ENCODE results near the gene CACNB4. TPM values are rescaled to one million over a fixed set of nuclear protein-coding genes. Genes with fewer than 3 reads are reported as not detected.

The CACNB4 gene
- total and polyA plus RNA-seq, 4 donors, result 13.8 to 62.9 (median 23.6) TPM

- no CpG with 5 or more reads among the region's 4 CpGs for WGBS (ENCODE audit: insufficient coverage)
- peaks cover 5% of the 10 kb centered on the region for H3K4me1 ChIP-seq (ENCODE audit: control insufficient read depth, insufficient read depth, low read length)
- no peak overlapping the region for H3K27ac ChIP-seq (ENCODE audit: low read depth, low read length)
- DNase-seq (ENCODE audit: low read depth in 4 of 6, low spot score in 6 of 6), result no peak
- H3K4me3 ChIP-seq (ENCODE audit: low read depth, low read length), result no peak overlapping the region
- no peaks in the 10 kb centered on the region for H3K9me3 ChIP-seq (ENCODE audit: control insufficient read depth, insufficient read depth, low read length)
- H3K36me3 ChIP-seq (ENCODE audit: control insufficient read depth, insufficient read depth, low read length), result no peaks in the 10 kb centered on the region
- H3K27me3 ChIP-seq (ENCODE audit: control insufficient read depth, insufficient read depth, low read length), result no peaks in the 10 kb centered on the region
Measured at GRCh38 chr2:152049541-152049940, 49.3 kb downstream of the CACNB4 start.

GRCh38 chr2:152047824-152048471 is 50.9 kb downstream of the CACNB4 start:
- no peak for DNase-seq (ENCODE audit: low read depth in 4 of 6, low spot score in 6 of 6)
- no peaks in the 10 kb centered on the region for H3K9me3 ChIP-seq (ENCODE audit: control insufficient read depth, insufficient read depth, low read length)
- H3K27me3 ChIP-seq (ENCODE audit: control insufficient read depth, insufficient read depth, low read length), result no peaks in the 10 kb centered on the region
- H3K4me3 ChIP-seq (ENCODE audit: low read depth, low read length), result no peak overlapping the region
- H3K4me1 ChIP-seq (ENCODE audit: control insufficient read depth, insufficient read depth, low read length), result peaks cover 5% of the 10 kb centered on the region
- no peaks in the 10 kb centered on the region for H3K36me3 ChIP-seq (ENCODE audit: control insufficient read depth, insufficient read depth, low read length)
- 62% methylated on average over 3 of the region's 6 CpGs for WGBS (ENCODE audit: insufficient coverage)
- H3K27ac ChIP-seq (ENCODE audit: low read depth, low read length), result no peak overlapping the region

DNA sequence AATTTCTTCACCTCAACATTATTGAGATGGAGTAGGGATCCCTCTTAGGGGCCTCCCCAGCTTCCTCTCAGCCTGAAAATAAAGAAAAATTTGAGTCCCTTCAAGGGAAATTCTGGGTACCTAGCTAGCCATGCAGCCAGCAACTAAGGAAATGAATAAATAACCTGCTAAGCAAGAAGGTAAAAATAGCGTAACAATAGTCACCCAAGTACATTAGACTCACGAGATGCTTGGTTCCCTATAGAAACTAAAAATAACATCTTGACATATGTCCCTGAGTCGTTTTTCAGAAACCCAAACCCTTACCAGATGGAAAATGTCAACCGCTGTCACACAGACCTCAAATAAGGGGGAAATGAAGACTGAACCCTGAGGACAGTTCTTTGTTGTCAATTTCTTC is 51.9 kb downstream of the CACNB4 start:
- Histone ChIP-seq H3K27ac (ENCODE audit: low read depth, low read length) (no peak overlapping the region), H3K4me1 (ENCODE audit: control insufficient read depth, insufficient read depth, low read length) (peaks cover 5% of the 10 kb centered on the region), H3K9me3 (ENCODE audit: control insufficient read depth, insufficient read depth, low read length) (no peaks in the 10 kb centered on the region), H3K36me3 (ENCODE audit: control insufficient read depth, insufficient read depth, low read length) (no peaks in the 10 kb centered on the region), H3K4me3 (ENCODE audit: low read depth, low read length) (no peak overlapping the region), H3K27me3 (ENCODE audit: control insufficient read depth, insufficient read depth, low read length) (no peaks in the 10 kb centered on the region)
- 100% methylated on average over 1 of the region's 4 CpGs for WGBS (ENCODE audit: insufficient coverage)
- no peak for DNase-seq (ENCODE audit: low read depth in 4 of 6, low spot score in 6 of 6)

GRCh38 chr2:152042636-152043615 is 55.9 kb downstream of the CACNB4 start:
- Histone ChIP-seq H3K36me3 (ENCODE audit: control insufficient read depth, insufficient read depth, low read length) (no peaks in the 10 kb centered on the region), H3K27ac (ENCODE audit: low read depth, low read length) (no peak overlapping the region), H3K27me3 (ENCODE audit: control insufficient read depth, insufficient read depth, low read length) (no peaks in the 10 kb centered on the region), H3K4me3 (ENCODE audit: low read depth, low read length) (no peak overlapping the region), H3K9me3 (ENCODE audit: control insufficient read depth, insufficient read depth, low read length) (no peaks in the 10 kb centered on the region), H3K4me1 (ENCODE audit: control insufficient read depth, insufficient read depth, low read length) (peaks cover 9% of the 10 kb centered on the region)
- no peak for DNase-seq (ENCODE audit: low read depth in 4 of 6, low spot score in 6 of 6)
- 48% methylated on average over 8 of the region's 16 CpGs for WGBS (ENCODE audit: insufficient coverage)

DNA sequence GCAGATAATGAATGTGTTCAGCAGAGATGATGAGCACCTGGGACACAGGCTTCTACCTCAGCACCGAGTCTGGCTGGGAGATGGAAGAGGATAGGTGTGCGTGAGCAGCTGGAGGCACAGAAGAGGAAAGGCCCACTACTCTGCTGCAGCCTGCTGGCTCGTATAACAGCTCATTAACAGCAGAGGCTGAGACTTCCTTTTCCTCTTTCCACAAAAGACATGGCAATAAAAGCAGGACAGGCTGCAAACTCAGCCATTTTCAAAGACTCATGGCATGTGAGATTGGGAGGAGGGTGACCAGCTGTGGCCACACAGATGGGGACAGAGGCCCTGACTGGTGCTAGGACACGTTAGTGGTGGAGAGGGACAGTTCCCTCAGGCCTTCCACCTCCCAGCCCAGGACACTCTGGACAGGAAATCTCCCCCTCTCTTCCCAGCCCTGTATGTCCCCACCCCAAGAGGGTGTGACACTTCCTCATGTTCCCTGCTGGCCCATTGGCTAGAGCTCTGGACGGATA is 60.3 kb downstream of the CACNB4 start:
- Histone ChIP-seq H3K27ac (ENCODE audit: low read depth, low read length) (no peak overlapping the region), H3K4me3 (ENCODE audit: low read depth, low read length) (no peak overlapping the region), H3K9me3 (ENCODE audit: control insufficient read depth, insufficient read depth, low read length) (no peaks in the 10 kb centered on the region), H3K36me3 (ENCODE audit: control insufficient read depth, insufficient read depth, low read length) (no peaks in the 10 kb centered on the region), H3K4me1 (ENCODE audit: control insufficient read depth, insufficient read depth, low read length) (peaks cover 14% of the 10 kb centered on the region), H3K27me3 (ENCODE audit: control insufficient read depth, insufficient read depth, low read length) (no peaks in the 10 kb centered on the region)
- DNase-seq (ENCODE audit: low read depth in 4 of 6, low spot score in 6 of 6), result peak in 1 of 6 donors; percentile 46
- 50% methylated on average over 3 of the region's 5 CpGs for WGBS (ENCODE audit: insufficient coverage)

GRCh38 chr2:152037743-152038435 is 61.0 kb downstream of the CACNB4 start:
- Histone ChIP-seq H3K36me3 (ENCODE audit: control insufficient read depth, insufficient read depth, low read length) (no peaks in the 10 kb centered on the region), H3K4me3 (ENCODE audit: low read depth, low read length) (no peak overlapping the region), H3K27ac (ENCODE audit: low read depth, low read length) (no peak overlapping the region), H3K9me3 (ENCODE audit: control insufficient read depth, insufficient read depth, low read length) (no peaks in the 10 kb centered on the region), H3K4me1 (ENCODE audit: control insufficient read depth, insufficient read depth, low read length) (peaks cover 14% of the 10 kb centered on the region), H3K27me3 (ENCODE audit: control insufficient read depth, insufficient read depth, low read length) (no peaks in the 10 kb centered on the region)
- peak in 1 of 6 donors; percentile 42 for DNase-seq (ENCODE audit: low read depth in 4 of 6, low spot score in 6 of 6)
- 24% methylated on average over 5 of the region's 6 CpGs for WGBS (ENCODE audit: insufficient coverage)

- no peak overlapping the region for H3K4me3 ChIP-seq (ENCODE audit: low read depth, low read length)
- no peaks in the 10 kb centered on the region for H3K36me3 ChIP-seq (ENCODE audit: control insufficient read depth, insufficient read depth, low read length)
- peak in 5 of 6 donors; percentile 71 to 94 (median 78) for DNase-seq (ENCODE audit: low read depth in 4 of 6, low spot score in 6 of 6)
- H3K9me3 ChIP-seq (ENCODE audit: control insufficient read depth, insufficient read depth, low read length), result no peaks in the 10 kb centered on the region
- H3K4me1 ChIP-seq (ENCODE audit: control insufficient read depth, insufficient read depth, low read length), result peaks cover 14% of the 10 kb centered on the region
- H3K27me3 ChIP-seq (ENCODE audit: control insufficient read depth, insufficient read depth, low read length), result no peaks in the 10 kb centered on the region
- 47% methylated on average over 6 of the region's 10 CpGs for WGBS (ENCODE audit: insufficient coverage)
- no peak overlapping the region for H3K27ac ChIP-seq (ENCODE audit: low read depth, low read length)
Measured at GRCh38 chr2:152036611-152037469, 62.0 kb downstream of the CACNB4 start.

GRCh38 chr2:152034257-152034801 is 64.5 kb downstream of the CACNB4 start:
- Histone ChIP-seq H3K4me1 (ENCODE audit: control insufficient read depth, insufficient read depth, low read length) (peaks cover 14% of the 10 kb centered on the region), H3K9me3 (ENCODE audit: control insufficient read depth, insufficient read depth, low read length) (no peaks in the 10 kb centered on the region), H3K4me3 (ENCODE audit: low read depth, low read length) (no peak overlapping the region), H3K27ac (ENCODE audit: low read depth, low read length) (no peak overlapping the region), H3K27me3 (ENCODE audit: control insufficient read depth, insufficient read depth, low read length) (no peaks in the 10 kb centered on the region), H3K36me3 (ENCODE audit: control insufficient read depth, insufficient read depth, low read length) (no peaks in the 10 kb centered on the region)
- WGBS (ENCODE audit: insufficient coverage), result 29% methylated on average over 1 of the region's 7 CpGs
- DNase-seq (ENCODE audit: low read depth in 4 of 6, low spot score in 6 of 6), result no peak
